H1 (cell line): ENCODE data around the gene RAB3IL1. TPM values are rescaled to one million over a fixed set of nuclear protein-coding genes. Genes with fewer than 3 reads are reported as not detected.

Source experiments
- CTCF ChIA-PET: fragments of 300-600 bp; sonication (Branson Sonifier 250); formaldehyde crosslinking; loops from one replicate; lab custom pipeline; 2021; ENCODE audit not compliant: partially characterized antibody; lab: Charles Lee
- POLR2A ChIA-PET: fragments of 300-600 bp; sonication (Branson Sonifier 250); formaldehyde crosslinking; loops from one replicate; lab custom pipeline; 2021; ENCODE audit warnings: inconsistent platforms; ENCODE audit not compliant: partially characterized antibody; lab: Charles Lee
- DNase-seq, 2 experiments: peaks; one replicate each; pipeline versions ENCODE4 v3.0.0 to v3.0.0-alpha.2; 2010 to 2022; ENCODE audit warnings: low spot score in 2 of 2, low read depth in 1 of 2, mixed read lengths in 1 of 2
- FAIRE-seq: peaks from 2 replicates; lab custom pipeline; 2011; peaks lifted over from hg19 to GRCh38; lab: Jason Lieb, UNC
- H2AFZ ChIP-seq: 2 replicates; pipeline ENCODE4 v1.8.1; 2012; ENCODE audit warnings: low read length, inconsistent platforms
- H2AK5ac ChIP-seq: 2 replicates; pipeline ENCODE4 v1.6.1; 2013; ENCODE audit warnings: low read depth, low read length
- H2BK120ac ChIP-seq: replicated peaks from 2 replicates; pipeline ENCODE3; 2013; ENCODE audit warnings: low read depth, low read length, inconsistent platforms
- H2BK12ac ChIP-seq: 2 replicates; pipeline ENCODE4 v1.6.1; 2013; ENCODE audit warnings: low read depth, low read length
- H2BK15ac ChIP-seq: 2 replicates; pipeline ENCODE4 v1.6.1; 2013; ENCODE audit warnings: low read length
- H2BK20ac ChIP-seq: 2 replicates; pipeline ENCODE4 v1.6.1; 2013; ENCODE audit warnings: low read length
- H2BK5ac ChIP-seq: 2 replicates; pipeline ENCODE4 v1.6.1; 2013; ENCODE audit warnings: low read depth, low read length
- H3K14ac ChIP-seq: 2 replicates; pipeline ENCODE4 v1.6.1; 2013; ENCODE audit warnings: inconsistent platforms; ENCODE audit not compliant: insufficient read length
- H3K18ac ChIP-seq: 2 replicates; pipeline ENCODE4 v1.6.1; 2013; ENCODE audit warnings: low read length; ENCODE audit errors: extremely low read depth
- H3K23ac ChIP-seq: 2 replicates; pipeline ENCODE4 v1.6.1; 2013; ENCODE audit warnings: inconsistent platforms; ENCODE audit not compliant: insufficient read length
- H3K23me2 ChIP-seq: 2 replicates; pipeline ENCODE4 v1.6.1; 2013; ENCODE audit warnings: low read depth, low read length
- H3K27ac ChIP-seq: 2 replicates; pipeline ENCODE4 v1.6.1; 2011; ENCODE audit warnings: low read depth, low read length, inconsistent platforms
- H3K27me3 ChIP-seq, 4 experiments: replicated peaks in 1 of 4; 1 replicate in 1 of 4; 2 replicates in 3 of 4; pipeline versions ENCODE4 v1.6.1 to v1.8.1; 2011 to 2013; ENCODE audit warnings: low read length in 3 of 4, mild to moderate bottlenecking in 3 of 4, inconsistent platforms in 2 of 4, mixed read lengths in 2 of 4, moderate library complexity in 1 of 4; ENCODE audit not compliant: control insufficient read depth in 3 of 4, insufficient read depth in 3 of 4; ENCODE audit errors: extremely low read depth in 1 of 4
- H3K36me3 ChIP-seq, 4 experiments: 2 replicates each; pipeline versions ENCODE4 v1.6.1 to v1.8.1; 2011 to 2013; ENCODE audit warnings: mild to moderate bottlenecking in 4 of 4, low read length in 3 of 4, moderate library complexity in 2 of 4, control low read depth in 1 of 4, inconsistent platforms in 1 of 4; ENCODE audit not compliant: insufficient read depth in 4 of 4, control insufficient read depth in 2 of 4
- H3K4ac ChIP-seq: replicated peaks from 2 replicates; pipeline ENCODE3; 2013; ENCODE audit warnings: low read length, low read depth, mixed read lengths, inconsistent platforms; ENCODE audit not compliant: insufficient read length
- H3K4me1 ChIP-seq, 4 experiments: replicated peaks in 1 of 4; 1 replicate in 1 of 4; 2 replicates in 3 of 4; pipeline versions ENCODE4 v1.6.1 to v1.8.1; 2011 to 2013; ENCODE audit warnings: low read length in 3 of 4, inconsistent platforms in 2 of 4, mixed read lengths in 1 of 4; ENCODE audit not compliant: insufficient read depth in 4 of 4, control insufficient read depth in 3 of 4
- H3K4me2 ChIP-seq, 2 experiments: 2 replicates each; pipeline versions ENCODE4 v1.6.1 to v1.8.1; 2011 to 2013; ENCODE audit warnings: low read depth in 2 of 2, low read length in 2 of 2, control low read depth in 1 of 2, inconsistent platforms in 1 of 2, mild to moderate bottlenecking in 1 of 2; ENCODE audit not compliant: insufficient read depth in 1 of 2
- H3K4me3 ChIP-seq, 4 experiments: fragments of 200-600, 300-600 bp in 1 of 4; sonication (generic), shearing (Covaris generic), sonication (Bioruptor Twin) in 1 of 4; 2 replicates each; pipeline versions ENCODE4 v1.5.1 to v1.8.1; 2011 to 2016; ENCODE audit warnings: low read length in 4 of 4, low read depth in 3 of 4, control low read depth in 2 of 4, inconsistent platforms in 2 of 4, mild to moderate bottlenecking in 2 of 4, mixed read lengths in 1 of 4, moderate library complexity in 1 of 4; ENCODE audit not compliant: insufficient read depth in 2 of 4; ENCODE audit errors: extremely low read depth in 1 of 4
- H3K56ac ChIP-seq: replicated peaks from 2 replicates; pipeline ENCODE3; 2013; ENCODE audit warnings: low read depth, mild to moderate bottlenecking, mixed read lengths, low read length, inconsistent platforms; ENCODE audit not compliant: insufficient read length
- H3K79me1 ChIP-seq: 2 replicates; pipeline ENCODE4 v1.6.1; 2013; ENCODE audit warnings: low read depth, low read length, control low read depth
- H3K79me2 ChIP-seq, 2 experiments: 2 replicates each; pipeline versions ENCODE4 v1.6.1 to v1.8.1; 2012 to 2013; ENCODE audit warnings: low read length in 2 of 2, mild to moderate bottlenecking in 2 of 2, inconsistent platforms in 1 of 2; ENCODE audit not compliant: insufficient read depth in 2 of 2, control insufficient read depth in 1 of 2
- H3K9ac ChIP-seq, 4 experiments: replicated peaks in 1 of 4; 1 replicate in 1 of 4; 2 replicates in 3 of 4; pipeline versions ENCODE4 v1.6.1 to v1.8.1; 2011 to 2013; ENCODE audit warnings: low read depth in 3 of 4, low read length in 3 of 4, control low read depth in 2 of 4, mild to moderate bottlenecking in 2 of 4, moderate library complexity in 2 of 4, inconsistent platforms in 1 of 4; ENCODE audit errors: extremely low read depth in 1 of 4
- H3K9me3 ChIP-seq, 2 experiments: 2 replicates each; pipeline versions ENCODE4 v1.6.1 to v1.8.1; 2012 to 2013; ENCODE audit warnings: mild to moderate bottlenecking in 2 of 2, moderate library complexity in 2 of 2, control low read depth in 1 of 2, inconsistent platforms in 1 of 2, low read depth in 1 of 2, low read length in 1 of 2, mixed read lengths in 1 of 2; ENCODE audit not compliant: insufficient read depth in 2 of 2
- H4K20me1 ChIP-seq, 2 experiments: replicated peaks in 1 of 2; 2 replicates each; pipeline versions ENCODE3 to v1.8.1; 2011 to 2013; ENCODE audit warnings: inconsistent platforms in 2 of 2, low read length in 2 of 2, mild to moderate bottlenecking in 1 of 2; ENCODE audit not compliant: insufficient read depth in 2 of 2, control insufficient read depth in 1 of 2
- H4K5ac ChIP-seq: 2 replicates; pipeline ENCODE4 v1.6.1; 2013; ENCODE audit warnings: low read length, low read depth, mixed read lengths, inconsistent platforms; ENCODE audit not compliant: insufficient read length
- H4K8ac ChIP-seq: 2 replicates; pipeline ENCODE4 v1.8.0; 2013; ENCODE audit warnings: mild to moderate bottlenecking, moderate library complexity, low read length, inconsistent platforms; ENCODE audit not compliant: insufficient read depth; ENCODE audit errors: extremely low read depth
- H4K91ac ChIP-seq: replicated peaks from 2 replicates; pipeline ENCODE3; 2013; ENCODE audit warnings: low read length, mixed read lengths, inconsistent platforms; ENCODE audit not compliant: insufficient read length
- CBX5 ChIP-seq: fragments of 300-800, 300-1000 bp; sonication (generic); IDR thresholded peaks from 2 replicates; pipeline ENCODE4 v1.7.1; 2016; ENCODE audit warnings: antibody characterized with exemption, low read length, low read depth
- POLR2AphosphoS5 ChIP-seq: IDR thresholded peaks from 2 replicates; pipeline ENCODE4 v1.6.1; 2011; ENCODE audit warnings: low read depth, low read length
- SUZ12 ChIP-seq: fragments of 200-600 bp; sonication (generic); IDR thresholded peaks from 2 replicates; pipeline ENCODE4 v1.6.1; 2012; ENCODE audit warnings: mild to moderate bottlenecking, inconsistent platforms, low read length, moderate library complexity, mixed read lengths
- WGBS, 2 experiments: shearing (Covaris generic) in 1 of 2; methylation state at CpG; one replicate each; pipeline versions ENCODE4 v1.1.6 to v1.1.7; 2013 to 2015; ENCODE audit warnings: low lambda C conversion rate in 2 of 2, mixed read lengths in 2 of 2, inconsistent platforms in 1 of 2, low coverage in 1 of 2, missing lambda C conversion rate in 1 of 2; ENCODE audit not compliant: insufficient replicate concordance in 2 of 2, insufficient coverage in 1 of 2, insufficient read length in 1 of 2; ENCODE audit errors: extremely low coverage in 1 of 2, missing lambda C conversion rate in 1 of 2; 5-methylcytosine and 5-hydroxymethylcytosine counted together
- polyA plus RNA-seq, 7 experiments: library from polyadenylated mRNA; depleted of rRNA in 3 of 7; stranded (reverse) in 5 of 7; unstranded in 2 of 7; fragments of >200 nt in 5 of 7; fragments of 200-250 nt in 2 of 7; gene quantifications; 1 replicate in 5 of 7; 2 replicates in 1 of 7; 4 replicates in 1 of 7; pipeline versions ENCODE4 v1.2.1 to v1.2.3, GENCODE V29; 2011 to 2013; ENCODE audit warnings: missing spikeins in 2 of 7, mixed read lengths in 2 of 7
- total RNA-seq: library from RNA; stranded (reverse); fragmentation: NEBNext Ultra II Directional; extraction: Animal tissue kit (Norgen Biotek cat#: 25700); gene quantifications from 2 replicates; pipeline ENCODE4 v1.2.1, GENCODE V29; 2021

Gene RAB3IL1
- total and polyA plus RNA-seq, 2 of the 8 experiments (the other 6 are each of a cell fraction or from before 2014, with no cell fraction given): 6.8 to 7.9 TPM

- H2AFZ ChIP-seq: no peak overlapping the region
- ChIA-PET POLR2A (no interaction called here), CTCF (interaction anchor here (1.3 to 6.0 kb wide), 4 partner anchors 10 to 37 kb away, joined by 3 to 70 read pairs (median 30); no protein-coding TSS in a partner anchor)
- H2BK5ac ChIP-seq: no peak overlapping the region
- no peak overlapping the region for H2BK12ac ChIP-seq
- H4K91ac ChIP-seq: no peak overlapping the region
- H3K23me2 ChIP-seq: no peaks in the 10 kb centered on the region
- H3K36me3 ChIP-seq: no peaks in the 10 kb centered on the region
- WGBS, 2 experiments: 84% methylated on average over 2 of the region's 2 CpGs; no CpG with 5 or more reads in 1 of the 2 experiments
- no peak overlapping the region for H3K23ac ChIP-seq
- H4K8ac ChIP-seq: no peak overlapping the region
- H2BK15ac ChIP-seq: no peak overlapping the region
- no peak overlapping the region for H3K56ac ChIP-seq
- H3K4me1 ChIP-seq: no peaks in the 10 kb centered on the region
- no peak overlapping the region for H2AK5ac ChIP-seq
- H3K27ac ChIP-seq: no peak overlapping the region
- no peak overlapping the region for H3K14ac ChIP-seq
- DNase-seq (no peak), FAIRE-seq (no peak)
- H4K20me1 ChIP-seq: no peaks in the 10 kb centered on the region
- no peaks in the 10 kb centered on the region for H3K27me3 ChIP-seq
- H3K4me3 ChIP-seq: no peak overlapping the region
- H2BK120ac ChIP-seq: no peak overlapping the region
- no peak overlapping the region for H3K4ac ChIP-seq
- H3K4me2 ChIP-seq: no peak overlapping the region
- no peak overlapping the region for H3K18ac ChIP-seq
- no peak overlapping the region for H4K5ac ChIP-seq
- no peaks in the 10 kb centered on the region for H3K79me1 ChIP-seq
- H3K9ac ChIP-seq: no peak overlapping the region
- H3K9me3 ChIP-seq: 0 out of 4 replicates have a peak, but pooled peaks cover 3 to 5% of the 10 kb centered on the region in 2 experiments
- no peaks in the 10 kb centered on the region for H3K79me2 ChIP-seq
- no peak overlapping the region for H2BK20ac ChIP-seq
- TF ChIP-seq POLR2AphosphoS5: no peak
- no peak for TF ChIP-seq CBX5
- TF ChIP-seq SUZ12: no peak
Observed at GRCh38 chr11:61935861-61936260, 18.5 kb upstream of the RAB3IL1 start.
